ENCODE data around the gene TMEM140. TPM values are rescaled to one million over a fixed set of nuclear protein-coding genes. Genes with fewer than 3 reads are reported as not detected.

Gene TMEM140
- total RNA-seq, 4 donors from 2014 or later = 2.7 to 11.0 (median 4.7) TPM

GRCh38 chr7:135186841-135187253 lies 39.0 kb downstream of the TMEM140 start:
- TF ChIP-seq CTCF (IDR thresholded peaks at IDR 0.05) = no peak
- TF ChIP-seq EP300 (IDR thresholded peaks at IDR 0.05) = no peak
- TF ChIP-seq POLR2AphosphoS5 (IDR thresholded peaks at IDR 0.05) = no peak
- TF ChIP-seq POLR2A (IDR thresholded peaks at IDR 0.05) = no peak
- peak in 1 of 2 donors; percentile 73 for DNase-seq (ENCODE audit: low spot score in 2 of 2)

GRCh38 chr7:135188298-135188984 lies 40.6 kb downstream of the TMEM140 start:
- Histone ChIP-seq H3K4me1 (peaks cover 20% of the 10 kb centered on the region), H3K27ac (no peak overlapping the region), H3K27me3 (no peaks in the 10 kb centered on the region), H3K4me3 (no peak overlapping the region), H3K36me3 (peaks cover 72% of the 10 kb centered on the region), H3K9me3 (peaks cover 5% of the 10 kb centered on the region)
- TF ChIP-seq POLR2A (IDR thresholded peaks at IDR 0.05) = no peak
- TF ChIP-seq CTCF (IDR thresholded peaks at IDR 0.05) = no peak
- TF ChIP-seq POLR2AphosphoS5 (IDR thresholded peaks at IDR 0.05) = no peak
- TF ChIP-seq EP300 (IDR thresholded peaks at IDR 0.05) = no peak
- DNase-seq (ENCODE audit: low spot score in 2 of 2) = peak in 1 of 2 donors; percentile 72
- WGBS = 88% methylated on average over 11 of the region's 12 CpGs

More at GRCh38 chr7:135186841-135187253, 39.0 kb downstream of the TMEM140 start:
- H3K27ac ChIP-seq = no peak overlapping the region
- peaks cover 20% of the 10 kb centered on the region for H3K4me1 ChIP-seq
- no peaks in the 10 kb centered on the region for H3K27me3 ChIP-seq
- no peak overlapping the region for H3K4me3 ChIP-seq
- peaks cover 20% of the 10 kb centered on the region for H3K9me3 ChIP-seq
- WGBS = 95% methylated on average over 4 of the region's 12 CpGs
- H3K36me3 ChIP-seq = peaks cover 73% of the 10 kb centered on the region

- no peak overlapping the region for H3K4me3 ChIP-seq
- no peak for TF ChIP-seq EP300 (IDR thresholded peaks at IDR 0.05)
- no peak for TF ChIP-seq POLR2AphosphoS5 (IDR thresholded peaks at IDR 0.05)
- TF ChIP-seq CTCF (IDR thresholded peaks at IDR 0.05) = no peak
- TF ChIP-seq POLR2A (IDR thresholded peaks at IDR 0.05) = no peak
- WGBS = 66% methylated on average over 6 of the region's 6 CpGs
- peak in 1 of 2 donors; percentile 38 for DNase-seq (ENCODE audit: low spot score in 2 of 2)
- H3K27ac ChIP-seq = no peak overlapping the region
- H3K9me3 ChIP-seq = no peaks in the 10 kb centered on the region
- peaks cover 20% of the 10 kb centered on the region for H3K4me1 ChIP-seq
- no peaks in the 10 kb centered on the region for H3K27me3 ChIP-seq
- peaks cover 72% of the 10 kb centered on the region for H3K36me3 ChIP-seq
These were observed 41.4 kb downstream of the TMEM140 start for GRCh38 chr7:135189221-135189662.

- H3K9me3 ChIP-seq = no peaks in the 10 kb centered on the region
- no peaks in the 10 kb centered on the region for H3K27me3 ChIP-seq
- no peak for DNase-seq (ENCODE audit: low spot score in 2 of 2)
- H3K4me3 ChIP-seq = no peak overlapping the region
- TF ChIP-seq POLR2AphosphoS5 (IDR thresholded peaks at IDR 0.05) (no peak), EP300 (IDR thresholded peaks at IDR 0.05) (no peak), CTCF (IDR thresholded peaks at IDR 0.05) (no peak), POLR2A (IDR thresholded peaks at IDR 0.05) (no peak)
- WGBS = 61% methylated on average over 4 of the region's 4 CpGs
- peaks cover 72% of the 10 kb centered on the region for H3K36me3 ChIP-seq
- H3K4me1 ChIP-seq = peaks cover 20% of the 10 kb centered on the region
- H3K27ac ChIP-seq = no peak overlapping the region
These were observed 42.1 kb downstream of the TMEM140 start for GRCh38 chr7:135189961-135190360.

GRCh38 chr7:135190703-135191102 lies 42.8 kb downstream of the TMEM140 start:
- Histone ChIP-seq H3K27me3 (no peaks in the 10 kb centered on the region), H3K36me3 (peaks cover 72% of the 10 kb centered on the region), H3K9me3 (no peaks in the 10 kb centered on the region), H3K4me3 (no peak overlapping the region), H3K4me1 (peaks cover 20% of the 10 kb centered on the region), H3K27ac (no peak overlapping the region)
- TF ChIP-seq CTCF (IDR thresholded peaks at IDR 0.05) = no peak
- DNase-seq (ENCODE audit: low spot score in 2 of 2) = no peak

All from suprapubic skin (tissue), 4 donors.